SIG-M5 (cell line): Measurements from ENCODE around the gene CLIC4.

Experiments used
- DNase-seq: peaks from one replicate; lab custom pipeline; 2025; lab: John Stamatoyannopoulos, UW

CLIC4 gene

GRCh38 chr1:24859063-24860010, 114.1 kb downstream of the CLIC4 start:
- DNase-seq: no peak

DNA sequence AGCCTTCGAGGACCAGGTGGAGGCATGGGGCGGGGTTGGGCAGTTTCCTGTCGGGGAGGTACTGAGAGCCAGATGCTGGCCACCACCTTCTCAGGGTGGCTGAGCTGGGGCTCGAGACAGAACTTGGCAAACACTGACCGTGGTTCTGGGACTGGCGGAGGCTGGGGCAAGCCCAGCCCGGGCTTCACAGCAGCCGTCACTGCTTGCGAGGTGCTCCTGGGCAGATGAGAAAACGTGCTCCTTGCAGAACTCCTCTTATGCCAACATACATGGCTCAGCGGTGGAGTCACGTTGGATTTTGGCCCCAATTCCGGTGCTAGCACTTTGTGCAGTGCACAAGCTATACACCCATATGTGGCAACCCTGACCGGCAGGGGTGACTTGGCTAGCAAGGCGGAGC, 115.6 kb downstream of the CLIC4 start:
- no peak for DNase-seq

DNA sequence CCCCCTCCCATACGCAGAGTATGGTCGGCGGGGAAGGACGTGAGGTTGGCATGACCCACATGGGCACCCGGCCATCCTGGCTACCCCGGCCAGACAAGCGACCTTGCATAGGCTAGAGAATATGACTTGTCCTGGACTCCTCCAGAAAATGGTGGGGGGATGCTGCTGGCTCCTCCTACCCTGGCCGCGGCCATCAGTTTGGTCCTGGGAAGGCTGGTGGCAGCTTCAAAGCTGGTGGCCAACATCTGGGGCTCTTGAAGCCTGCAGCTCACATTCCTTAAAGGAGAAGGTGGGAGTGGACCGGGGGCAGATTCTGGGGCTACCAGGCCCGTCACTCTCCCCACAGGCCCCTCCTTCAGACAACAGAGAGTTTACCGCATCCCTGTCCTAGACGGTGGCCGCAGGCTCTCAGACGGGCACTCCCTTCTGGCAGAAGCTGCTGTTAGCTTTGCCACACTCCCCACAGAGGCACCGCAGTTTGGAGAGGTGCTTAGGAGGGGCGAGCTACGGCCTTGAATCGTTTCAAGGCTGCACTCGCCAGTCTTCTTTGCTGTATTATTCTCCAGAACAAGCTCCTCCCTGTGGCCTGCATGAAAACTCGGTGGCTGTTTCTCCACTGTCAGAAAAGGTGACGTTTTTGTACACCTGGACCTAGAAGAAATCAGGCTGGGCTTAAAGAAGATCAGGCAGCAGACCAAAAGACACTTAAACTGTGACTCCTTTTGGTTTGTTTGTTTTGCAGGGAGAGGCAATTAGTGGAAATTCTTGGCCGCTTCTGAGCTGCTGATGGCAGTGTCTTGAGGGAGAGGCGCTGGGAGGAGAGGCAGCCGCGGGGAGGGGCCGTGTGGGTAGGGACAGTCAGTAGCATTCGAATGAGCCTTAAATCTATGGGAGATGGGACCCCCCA, 116.8 kb downstream of the CLIC4 start:
- no peak for DNase-seq

DNA sequence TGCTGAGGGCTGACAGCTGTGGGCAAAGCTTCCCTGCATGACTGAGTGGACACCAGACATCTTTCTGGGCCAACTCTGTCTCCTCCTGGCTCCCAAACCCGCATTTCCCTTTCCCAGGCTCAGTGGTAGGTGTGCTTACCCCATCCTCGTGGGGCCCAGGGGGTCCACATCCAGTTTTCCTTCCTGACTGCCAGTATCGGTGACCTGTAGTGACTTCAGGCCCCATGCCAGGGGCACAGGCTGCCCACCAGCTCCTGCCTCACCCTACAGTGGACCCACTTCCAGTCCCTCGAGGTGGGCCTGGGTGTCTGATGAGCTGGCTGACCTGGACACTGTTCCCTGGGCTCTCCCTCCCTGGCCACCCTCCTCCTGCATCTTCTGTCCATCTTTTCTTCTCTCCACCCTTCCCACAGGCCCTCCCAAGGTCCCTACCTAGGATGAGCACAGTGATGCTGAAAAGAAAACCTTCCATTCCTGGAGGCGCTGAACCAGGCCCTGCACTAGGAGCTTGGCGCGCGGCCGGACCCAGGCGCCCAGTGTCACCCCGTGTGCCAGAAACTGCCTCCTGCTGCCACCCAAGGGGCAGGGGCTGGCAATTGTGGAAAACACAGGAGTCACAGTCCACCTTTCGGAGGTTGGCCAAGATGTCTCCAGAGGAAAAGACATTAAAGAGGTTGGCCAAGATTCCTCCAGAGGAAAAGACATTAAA, 117.7 kb downstream of the CLIC4 start:
- no peak for DNase-seq

DNA sequence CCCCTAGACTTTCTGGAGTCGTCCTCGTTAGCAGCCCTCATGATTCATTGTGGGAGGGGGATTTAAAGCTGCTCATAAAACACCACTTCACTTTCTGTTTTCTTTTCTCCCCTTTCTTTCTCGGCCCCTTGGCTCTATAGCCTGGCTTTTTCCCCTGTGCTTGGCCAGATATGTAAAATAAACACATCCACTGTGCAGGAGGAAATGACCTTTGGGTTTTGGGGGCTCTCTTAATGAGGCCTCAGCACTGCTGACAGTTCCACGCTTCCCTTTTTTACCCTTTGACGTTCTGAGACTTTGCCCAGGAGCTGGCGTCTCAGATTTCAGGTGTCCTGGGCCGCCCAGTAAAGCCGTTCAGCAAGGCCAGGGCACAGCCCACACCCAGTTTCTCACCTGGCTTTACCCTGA, 119.1 kb downstream of the CLIC4 start:
- no peak for DNase-seq

- DNase-seq: no peak
These were observed 119.9 kb downstream of the CLIC4 start for GRCh38 chr1:24865168-24865567.

DNA sequence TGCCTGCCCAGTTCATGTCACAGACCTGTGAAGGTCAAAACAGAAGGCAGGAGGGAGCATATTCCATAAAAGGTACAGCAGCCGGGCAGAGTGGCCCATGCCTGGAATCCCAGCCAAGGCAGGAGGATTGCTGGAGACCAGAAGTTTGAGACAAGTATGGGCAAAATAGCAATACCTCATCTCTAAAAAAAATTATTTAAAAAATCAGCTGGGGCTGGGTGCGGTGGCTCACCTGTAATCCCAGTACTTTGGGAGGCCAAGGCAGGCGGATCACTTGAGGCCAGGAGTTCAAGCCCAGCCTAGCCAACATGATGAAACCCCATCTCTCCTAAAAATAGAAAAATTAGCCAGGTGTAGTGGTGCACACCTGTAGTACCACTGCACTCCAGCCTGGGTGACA, 120.3 kb downstream of the CLIC4 start:
- DNase-seq: no peak

- no peak for DNase-seq
These were observed 121.2 kb downstream of the CLIC4 start for GRCh38 chr1:24866211-24867083.

GRCh38 chr1:24867084-24867870, 122.0 kb downstream of the CLIC4 start:
- DNase-seq: no peak

DNA sequence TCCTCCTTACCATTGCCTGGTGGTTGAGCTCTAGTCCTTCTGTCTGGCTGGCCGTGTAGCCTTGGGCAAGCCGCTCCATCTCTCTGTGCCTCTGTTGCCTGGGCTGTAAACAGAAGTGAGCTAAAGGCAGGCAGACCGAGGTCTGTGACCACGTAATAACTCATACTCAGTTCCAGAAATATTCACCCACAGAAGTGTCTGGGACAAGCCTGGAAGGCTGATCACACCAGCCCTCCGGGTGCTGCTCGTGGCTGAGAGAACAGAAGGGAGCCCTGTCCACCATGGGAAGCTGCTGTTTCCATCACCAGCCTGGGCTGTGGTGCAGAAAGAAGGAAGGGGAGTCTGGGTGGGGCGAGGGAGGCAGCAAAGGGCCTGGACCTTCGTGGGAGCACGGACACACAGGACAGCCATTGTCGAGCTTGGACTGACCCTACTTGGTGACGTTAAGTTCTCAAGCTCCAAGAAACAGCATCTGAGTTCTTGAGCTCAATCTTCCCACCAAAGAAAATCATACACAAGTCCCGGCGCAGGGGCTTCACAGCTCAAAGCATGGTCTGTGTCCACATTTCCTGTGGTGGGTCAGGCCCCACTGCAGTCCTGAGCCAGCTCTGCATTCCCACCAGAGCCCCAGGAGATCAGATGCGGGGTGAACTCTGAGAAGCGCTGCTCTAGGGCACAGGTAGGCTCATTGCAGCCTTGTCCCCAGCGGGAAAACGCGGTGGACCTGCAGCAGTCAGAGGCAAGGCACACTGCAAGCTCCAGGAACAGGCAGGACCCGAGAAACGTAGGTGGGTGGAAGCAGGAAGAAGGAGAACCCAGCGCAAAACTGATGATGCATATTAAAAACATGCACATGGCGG, 123.0 kb downstream of the CLIC4 start:
- DNase-seq: no peak

DNA sequence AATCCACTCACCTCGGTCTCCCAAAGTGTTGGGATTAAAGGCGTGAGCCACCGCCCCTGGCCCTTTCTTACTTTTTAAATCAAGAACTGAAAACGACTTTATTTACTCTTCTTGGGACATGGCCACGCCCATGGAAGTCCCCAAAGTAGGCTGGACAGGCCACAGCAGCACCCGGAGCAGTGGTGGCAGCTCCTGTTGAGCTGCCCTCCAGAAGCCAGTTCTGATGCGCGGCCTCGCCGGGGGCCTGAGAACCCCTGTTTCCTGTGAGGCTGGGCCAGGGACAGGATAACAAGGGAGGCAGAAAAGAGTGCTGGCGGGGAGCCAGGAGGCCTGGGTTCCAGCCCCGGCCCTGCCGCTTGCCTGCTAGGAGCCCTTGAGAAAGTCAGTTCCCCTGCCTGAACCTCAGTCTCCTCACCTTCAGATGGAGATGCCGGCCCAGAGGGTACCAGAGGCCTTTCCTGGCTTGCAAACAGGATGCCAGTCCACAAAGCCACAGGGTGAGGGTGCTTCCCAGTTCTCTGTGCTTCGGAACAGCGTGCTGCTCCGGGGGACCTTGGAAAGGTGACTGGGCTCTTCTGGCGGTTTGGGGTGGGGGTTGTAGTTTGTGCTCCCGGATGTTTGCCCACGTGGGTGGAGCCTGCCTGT, 125.4 kb downstream of the CLIC4 start:
- no peak for DNase-seq

DNA sequence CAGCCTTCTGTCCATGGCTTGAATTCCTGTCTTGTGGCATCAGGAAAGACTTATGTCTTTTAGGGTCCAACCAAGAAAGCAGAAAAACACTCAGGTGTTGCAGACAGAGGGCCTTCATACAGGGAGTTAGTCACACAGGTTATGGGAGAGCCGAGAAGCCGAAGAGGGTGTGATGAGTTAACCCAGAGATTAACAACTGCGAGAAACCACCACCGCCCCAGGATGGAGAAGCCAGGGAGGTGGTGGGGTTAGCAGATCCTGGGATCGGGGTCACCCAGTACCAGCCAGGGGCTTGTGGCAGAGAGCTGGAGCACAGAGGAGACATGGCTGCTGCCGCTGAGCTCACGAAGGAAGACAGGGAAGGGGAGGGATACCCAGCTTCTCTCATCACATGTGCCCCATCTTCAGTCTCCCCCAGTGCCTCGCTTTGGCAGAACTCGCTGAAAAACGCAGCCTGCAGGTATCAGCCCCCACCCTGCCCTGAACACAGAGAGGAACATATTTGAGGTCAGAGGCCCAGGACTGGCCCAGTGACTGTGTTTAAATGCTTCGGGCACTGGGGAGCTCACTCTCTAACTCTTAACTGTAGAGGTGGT, 126.2 kb downstream of the CLIC4 start:
- no peak for DNase-seq

DNA sequence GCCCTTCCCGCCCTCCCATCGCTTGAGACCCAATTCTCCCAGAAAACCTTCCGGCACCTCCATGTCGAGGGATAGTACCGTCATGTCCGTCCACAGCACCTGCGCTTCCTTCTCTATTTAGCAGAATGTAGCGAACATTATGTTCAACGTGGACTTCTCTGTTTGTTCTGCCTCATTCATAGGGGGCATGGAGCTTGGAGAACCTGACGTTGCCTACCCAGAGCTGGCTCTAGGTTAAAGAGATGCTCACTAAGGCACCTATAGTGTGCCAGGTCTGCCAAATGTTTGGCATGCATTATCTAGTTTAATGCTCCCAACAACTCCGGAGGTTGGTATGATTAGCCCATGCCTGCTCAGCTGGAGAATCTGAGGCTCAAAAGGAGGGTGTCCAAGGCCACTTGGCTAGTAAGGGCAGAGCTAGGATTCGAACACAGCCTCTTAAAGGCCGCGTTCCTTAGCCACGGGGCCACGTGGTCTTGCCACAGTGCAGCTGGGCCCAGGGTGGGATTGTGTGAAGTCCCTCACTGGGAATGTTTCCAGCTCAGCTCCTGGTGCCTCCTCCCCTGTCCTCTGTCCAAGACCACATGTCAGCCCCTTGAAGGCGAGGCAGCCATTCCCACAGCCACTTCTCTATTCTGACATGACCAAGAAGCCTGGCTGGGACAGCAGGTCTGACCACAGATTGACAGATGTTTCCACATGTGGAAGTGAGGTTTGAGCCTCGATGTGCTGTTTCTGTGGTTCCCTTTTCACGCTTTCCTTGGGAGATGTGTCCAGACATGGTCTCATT, 127.0 kb downstream of the CLIC4 start:
- peak; percentile 5 for DNase-seq

DNA sequence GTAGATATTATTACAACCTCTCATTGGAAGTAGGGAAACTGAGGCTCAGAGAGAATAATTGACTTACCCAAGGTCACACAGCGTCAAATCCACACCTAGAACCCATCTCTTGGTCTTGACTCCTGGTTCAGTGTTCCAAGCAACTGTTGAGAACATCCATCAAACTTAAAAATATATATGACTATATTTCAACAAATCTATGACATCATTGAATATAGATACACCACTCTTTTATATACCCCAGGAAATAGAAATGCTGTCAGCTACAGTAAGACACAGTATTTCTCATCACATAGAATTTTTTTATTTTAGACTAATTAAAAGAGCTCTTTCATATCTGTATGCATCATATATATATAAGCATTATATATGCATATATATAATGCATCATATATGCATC, 127.9 kb downstream of the CLIC4 start:
- DNase-seq: no peak

DNA sequence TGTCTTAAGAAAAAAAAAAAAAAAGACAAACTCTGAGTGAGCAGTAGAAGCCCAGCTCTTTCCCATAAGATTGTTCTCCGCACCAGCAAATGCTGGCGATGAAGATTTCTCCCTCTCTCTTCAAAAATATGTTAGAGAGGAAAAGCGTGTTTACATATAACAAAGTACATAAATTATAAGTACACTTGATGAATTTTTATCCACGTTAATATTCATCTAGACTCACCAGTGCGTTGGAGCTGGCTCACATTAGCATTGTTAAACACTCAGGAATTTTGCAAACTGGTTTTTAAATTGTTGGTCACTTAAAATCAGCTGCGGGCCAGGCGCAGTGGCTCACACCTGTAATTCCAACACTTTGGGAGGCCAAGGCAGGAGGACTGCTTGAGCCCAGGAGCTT, 128.8 kb downstream of the CLIC4 start:
- DNase-seq: no peak

DNA sequence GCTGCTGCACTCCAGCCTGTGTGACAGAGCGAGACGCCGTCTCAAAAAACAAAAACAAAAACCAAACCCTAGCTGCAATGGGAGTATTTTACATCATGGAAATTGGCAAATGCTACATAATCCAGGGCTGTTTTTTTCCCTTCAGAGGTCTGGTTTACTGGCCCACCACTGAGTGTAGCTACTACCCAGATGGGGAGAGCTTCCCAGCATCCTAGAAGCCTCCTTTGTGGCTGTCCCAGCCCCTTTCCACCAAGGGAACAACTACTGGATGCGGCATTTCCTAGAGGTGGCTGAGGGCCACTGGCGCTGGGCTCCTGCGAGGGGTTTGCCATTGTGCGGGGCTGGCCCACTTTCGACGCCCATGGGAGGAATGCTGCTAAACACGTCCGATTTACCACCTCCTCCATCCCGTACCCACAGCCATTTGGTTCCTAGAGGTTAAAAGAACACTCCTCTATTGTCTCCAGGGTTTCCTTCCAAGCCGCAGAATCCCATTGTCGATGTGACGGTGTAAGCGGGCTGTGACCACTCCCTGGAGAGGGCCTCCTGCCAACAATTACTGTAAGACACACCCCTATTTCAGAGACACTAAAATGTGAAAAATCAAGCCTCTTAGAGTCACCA, 129.5 kb downstream of the CLIC4 start:
- no peak for DNase-seq

DNA sequence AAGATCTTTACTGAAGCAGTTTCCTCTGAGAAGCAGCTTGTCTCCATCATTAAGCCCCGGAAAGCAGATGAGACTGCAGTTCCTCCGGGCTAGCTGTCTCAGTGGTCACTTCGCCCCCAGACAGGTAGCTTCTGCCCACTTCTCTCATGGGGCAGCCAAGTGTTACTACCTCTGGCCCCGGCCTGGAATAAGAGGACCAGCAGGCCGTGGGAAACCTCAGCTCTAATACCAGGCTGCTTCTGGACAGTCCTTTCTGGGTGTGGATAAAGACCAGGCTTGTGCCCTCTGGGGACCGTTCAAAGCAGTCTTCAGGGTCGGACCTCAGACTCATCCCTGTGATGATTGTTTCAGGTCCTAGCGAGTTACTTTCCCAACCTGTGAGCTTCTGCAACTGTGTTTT, 130.0 kb downstream of the CLIC4 start:
- no peak for DNase-seq
